GM23338 (cell line): ENCODE data around the gene ZNF844. TPM values are rescaled to one million over a fixed set of nuclear protein-coding genes. Genes with fewer than 3 reads are reported as not detected.

Source experiments
- ATAC-seq: fragments of 200-7000 bp; cut with Tn5 transposase; 3 replicates; pipeline ENCODE4 v1.9.1; 2020
- DNase-seq: peaks from one replicate; pipeline ENCODE4 v3.0.0-alpha.2; 2015; ENCODE audit warnings: low spot score
- H2AFZ ChIP-seq: fragments of 200-600 bp; sonication (generic); 2 replicates; pipeline ENCODE4 v1.8.0; 2016; ENCODE audit warnings: antibody characterized with exemption, mild to moderate bottlenecking, moderate library complexity
- H3F3A ChIP-seq: fragments of 200-600 bp; sonication (generic); replicated peaks from 2 replicates; pipeline ENCODE4 v1.8.0; 2017; ENCODE audit warnings: antibody characterized with exemption, mixed run types, low read depth
- H3K27ac ChIP-seq: fragments of 200-600 bp; sonication (generic); 2 replicates; pipeline ENCODE4 v1.6.1; 2016; ENCODE audit warnings: low read depth
- H3K27me3 ChIP-seq: fragments of 200-600 bp; sonication (generic); 2 replicates; pipeline ENCODE4 v1.8.0; 2016; ENCODE audit warnings: mild to moderate bottlenecking, mixed run types, moderate library complexity; ENCODE audit not compliant: insufficient read depth
- H3K36me3 ChIP-seq: fragments of 200-600 bp; sonication (generic); 2 replicates; pipeline ENCODE4 v1.8.0; 2016; ENCODE audit warnings: mild to moderate bottlenecking; ENCODE audit not compliant: insufficient read depth
- H3K4me1 ChIP-seq: fragments of 200-600 bp; sonication (generic); 2 replicates; pipeline ENCODE4 v1.8.0; 2016; ENCODE audit warnings: mild to moderate bottlenecking, moderate library complexity; ENCODE audit not compliant: insufficient read depth
- H3K4me2 ChIP-seq: fragments of 200-600 bp; sonication (generic); 2 replicates; pipeline ENCODE4 v1.7.1; 2017; ENCODE audit warnings: mixed run types
- H3K4me3 ChIP-seq: fragments of 200-600 bp; sonication (generic); 2 replicates; pipeline ENCODE4 v1.6.1; 2016; ENCODE audit warnings: mixed run types
- H3K79me2 ChIP-seq: fragments of 200-600 bp; sonication (generic); replicated peaks from 2 replicates; pipeline ENCODE4 v1.8.0; 2017; ENCODE audit warnings: mild to moderate bottlenecking; ENCODE audit not compliant: insufficient read depth
- H3K9me2 ChIP-seq: fragments of 200-600 bp; sonication (generic); 2 replicates; pipeline ENCODE4 v1.8.0; 2017; ENCODE audit not compliant: insufficient read depth
- H4K20me1 ChIP-seq: fragments of 200-600 bp; sonication (generic); replicated peaks from 2 replicates; pipeline ENCODE4 v1.8.0; 2017; ENCODE audit warnings: mild to moderate bottlenecking; ENCODE audit not compliant: insufficient read depth
- H3K27ac Mint-ChIP-seq: 2 replicates; pipeline ENCODE4 v1.8.0; 2020; ENCODE audit warnings: inconsistent platforms, mild to moderate bottlenecking, moderate library complexity, mixed read lengths
- H3K27me3 Mint-ChIP-seq: 3 replicates; pipeline ENCODE4 v1.8.0; 2022; ENCODE audit warnings: low read depth, mild to moderate bottlenecking, moderate library complexity, mixed read lengths, inconsistent platforms; ENCODE audit not compliant: insufficient read depth, poor library complexity
- H3K36me3 Mint-ChIP-seq: 3 replicates; pipeline ENCODE4 v1.8.0; 2021; ENCODE audit warnings: low read depth, mild to moderate bottlenecking, inconsistent platforms, moderate library complexity, mixed read lengths
- H3K4me1 Mint-ChIP-seq: 3 replicates; pipeline ENCODE4 v1.8.0; 2020; ENCODE audit warnings: mild to moderate bottlenecking, inconsistent platforms, mixed read lengths
- H3K4me3 Mint-ChIP-seq: 3 replicates; pipeline ENCODE4 v1.8.0; 2021; ENCODE audit warnings: moderate library complexity, mild to moderate bottlenecking, inconsistent platforms, mixed read lengths
- H3K9me3 Mint-ChIP-seq: 3 replicates; pipeline ENCODE4 v1.8.0; 2020; ENCODE audit warnings: moderate library complexity, mild to moderate bottlenecking, inconsistent platforms, mixed read lengths
- EZH2 ChIP-seq: fragments of 200-600 bp; sonication (generic); IDR thresholded peaks from one replicate; pipeline ENCODE4 v1.8.0; 2017; ENCODE audit warnings: antibody characterized with exemption, mild to moderate bottlenecking, low read depth; ENCODE audit not compliant: unreplicated experiment
- JUNB ChIP-seq: IDR thresholded peaks from one replicate; pipeline ENCODE4 v1.6.1; 2016; ENCODE audit warnings: antibody characterized with exemption; ENCODE audit not compliant: unreplicated experiment
- NANOG ChIP-seq: IDR thresholded peaks from 2 replicates; pipeline ENCODE4 v1.6.1; 2016; ENCODE audit warnings: antibody characterized with exemption, borderline replicate concordance
- STAT1 ChIP-seq: IDR thresholded peaks from one replicate; pipeline ENCODE4 v1.6.1; 2016; ENCODE audit warnings: antibody characterized with exemption; ENCODE audit not compliant: unreplicated experiment
- ZNF114 ChIP-seq: fragments of 250-450 bp; sonication (Bioruptor Pico); IDR thresholded peaks from 2 replicates; pipeline ENCODE4 v1.5.0; 2020; ENCODE audit warnings: mild to moderate bottlenecking, moderate library complexity
- polyA plus RNA-seq: library from polyadenylated mRNA; unstranded; fragments of >200 nt; fragmentation: Nextera tagmentation; extraction: Ambion mirVana; gene quantifications from 2 replicates; pipeline ENCODE4 v1.2.1, GENCODE V29; 2016
- total RNA-seq: library from RNA; depleted of rRNA; stranded (reverse); fragments of >200 nt; shearing (Covaris generic); gene quantifications from 2 replicates; pipeline ENCODE4 v1.2.3, GENCODE V29; 2014
- TF ChIP-seq, protein P1 (sequence below): fragments of 250-450 bp; sonication (Bioruptor Pico); IDR thresholded peaks from 2 replicates; pipeline ENCODE4 v1.5.0; 2020; ENCODE audit warnings: mild to moderate bottlenecking, moderate library complexity

Gene ZNF844
- total and polyA plus RNA-seq, 2 experiments from 2014 or later = 2.1 to 10.5 TPM

DNA sequence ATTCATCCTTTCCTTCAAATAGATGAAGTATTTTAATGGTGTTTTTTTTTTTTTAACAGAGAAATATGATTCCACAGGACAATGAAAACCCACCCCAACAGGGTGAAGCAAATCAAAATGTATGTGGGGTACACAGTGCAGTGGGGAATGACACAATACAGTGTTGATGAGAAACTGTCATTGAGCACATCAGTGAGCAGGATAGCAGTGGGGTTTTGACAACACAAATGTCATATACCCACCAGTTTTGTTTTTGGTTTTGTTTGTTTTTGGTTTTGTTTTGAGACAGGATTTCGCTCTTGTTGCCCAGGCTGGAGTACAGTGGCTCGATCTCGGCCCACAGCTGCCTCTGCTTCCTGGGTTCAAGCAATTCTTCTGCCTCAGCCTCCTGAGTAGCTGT is 29.2 kb downstream of the ZNF844 start (continued):
- TF ChIP-seq, protein P1, sequence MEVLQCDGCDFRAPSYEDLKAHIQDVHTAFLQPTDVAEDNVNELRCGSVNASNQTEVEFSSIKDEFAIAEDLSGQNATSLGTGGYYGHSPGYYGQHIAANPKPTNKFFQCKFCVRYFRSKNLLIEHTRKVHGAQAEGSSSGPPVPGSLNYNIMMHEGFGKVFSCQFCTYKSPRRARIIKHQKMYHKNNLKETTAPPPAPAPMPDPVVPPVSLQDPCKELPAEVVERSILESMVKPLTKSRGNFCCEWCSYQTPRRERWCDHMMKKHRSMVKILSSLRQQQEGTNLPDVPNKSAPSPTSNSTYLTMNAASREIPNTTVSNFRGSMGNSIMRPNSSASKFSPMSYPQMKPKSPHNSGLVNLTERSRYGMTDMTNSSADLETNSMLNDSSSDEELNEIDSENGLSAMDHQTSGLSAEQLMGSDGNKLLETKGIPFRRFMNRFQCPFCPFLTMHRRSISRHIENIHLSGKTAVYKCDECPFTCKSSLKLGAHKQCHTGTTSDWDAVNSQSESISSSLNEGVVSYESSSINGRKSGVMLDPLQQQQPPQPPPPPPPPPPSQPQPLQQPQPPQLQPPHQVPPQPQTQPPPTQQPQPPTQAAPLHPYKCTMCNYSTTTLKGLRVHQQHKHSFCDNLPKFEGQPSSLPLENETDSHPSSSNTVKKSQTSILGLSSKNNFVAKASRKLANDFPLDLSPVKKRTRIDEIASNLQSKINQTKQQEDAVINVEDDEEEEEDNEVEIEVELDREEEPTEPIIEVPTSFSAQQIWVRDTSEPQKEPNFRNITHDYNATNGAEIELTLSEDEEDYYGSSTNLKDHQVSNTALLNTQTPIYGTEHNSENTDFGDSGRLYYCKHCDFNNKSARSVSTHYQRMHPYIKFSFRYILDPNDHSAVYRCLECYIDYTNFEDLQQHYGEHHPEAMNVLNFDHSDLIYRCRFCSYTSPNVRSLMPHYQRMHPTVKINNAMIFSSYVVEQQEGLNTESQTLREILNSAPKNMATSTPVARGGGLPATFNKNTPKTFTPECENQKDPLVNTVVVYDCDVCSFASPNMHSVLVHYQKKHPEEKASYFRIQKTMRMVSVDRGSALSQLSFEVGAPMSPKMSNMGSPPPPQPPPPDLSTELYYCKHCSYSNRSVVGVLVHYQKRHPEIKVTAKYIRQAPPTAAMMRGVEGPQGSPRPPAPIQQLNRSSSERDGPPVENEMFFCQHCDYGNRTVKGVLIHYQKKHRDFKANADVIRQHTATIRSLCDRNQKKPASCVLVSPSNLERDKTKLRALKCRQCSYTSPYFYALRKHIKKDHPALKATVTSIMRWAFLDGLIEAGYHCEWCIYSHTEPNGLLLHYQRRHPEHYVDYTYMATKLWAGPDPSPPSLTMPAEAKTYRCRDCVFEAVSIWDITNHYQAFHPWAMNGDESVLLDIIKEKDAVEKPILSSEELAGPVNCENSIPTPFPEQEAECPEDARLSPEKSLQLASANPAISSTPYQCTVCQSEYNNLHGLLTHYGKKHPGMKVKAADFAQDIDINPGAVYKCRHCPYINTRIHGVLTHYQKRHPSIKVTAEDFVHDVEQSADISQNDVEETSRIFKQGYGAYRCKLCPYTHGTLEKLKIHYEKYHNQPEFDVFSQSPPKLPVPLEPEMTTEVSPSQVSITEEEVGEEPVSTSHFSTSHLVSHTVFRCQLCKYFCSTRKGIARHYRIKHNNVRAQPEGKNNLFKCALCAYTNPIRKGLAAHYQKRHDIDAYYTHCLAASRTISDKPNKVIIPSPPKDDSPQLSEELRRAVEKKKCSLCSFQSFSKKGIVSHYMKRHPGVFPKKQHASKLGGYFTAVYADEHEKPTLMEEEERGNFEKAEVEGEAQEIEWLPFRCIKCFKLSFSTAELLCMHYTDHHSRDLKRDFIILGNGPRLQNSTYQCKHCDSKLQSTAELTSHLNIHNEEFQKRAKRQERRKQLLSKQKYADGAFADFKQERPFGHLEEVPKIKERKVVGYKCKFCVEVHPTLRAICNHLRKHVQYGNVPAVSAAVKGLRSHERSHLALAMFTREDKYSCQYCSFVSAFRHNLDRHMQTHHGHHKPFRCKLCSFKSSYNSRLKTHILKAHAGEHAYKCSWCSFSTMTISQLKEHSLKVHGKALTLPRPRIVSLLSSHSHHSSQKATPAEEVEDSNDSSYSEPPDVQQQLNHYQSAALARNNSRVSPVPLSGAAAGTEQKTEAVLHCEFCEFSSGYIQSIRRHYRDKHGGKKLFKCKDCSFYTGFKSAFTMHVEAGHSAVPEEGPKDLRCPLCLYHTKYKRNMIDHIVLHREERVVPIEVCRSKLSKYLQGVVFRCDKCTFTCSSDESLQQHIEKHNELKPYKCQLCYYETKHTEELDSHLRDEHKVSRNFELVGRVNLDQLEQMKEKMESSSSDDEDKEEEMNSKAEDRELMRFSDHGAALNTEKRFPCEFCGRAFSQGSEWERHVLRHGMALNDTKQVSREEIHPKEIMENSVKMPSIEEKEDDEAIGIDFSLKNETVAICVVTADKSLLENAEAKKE = no peak

DNA sequence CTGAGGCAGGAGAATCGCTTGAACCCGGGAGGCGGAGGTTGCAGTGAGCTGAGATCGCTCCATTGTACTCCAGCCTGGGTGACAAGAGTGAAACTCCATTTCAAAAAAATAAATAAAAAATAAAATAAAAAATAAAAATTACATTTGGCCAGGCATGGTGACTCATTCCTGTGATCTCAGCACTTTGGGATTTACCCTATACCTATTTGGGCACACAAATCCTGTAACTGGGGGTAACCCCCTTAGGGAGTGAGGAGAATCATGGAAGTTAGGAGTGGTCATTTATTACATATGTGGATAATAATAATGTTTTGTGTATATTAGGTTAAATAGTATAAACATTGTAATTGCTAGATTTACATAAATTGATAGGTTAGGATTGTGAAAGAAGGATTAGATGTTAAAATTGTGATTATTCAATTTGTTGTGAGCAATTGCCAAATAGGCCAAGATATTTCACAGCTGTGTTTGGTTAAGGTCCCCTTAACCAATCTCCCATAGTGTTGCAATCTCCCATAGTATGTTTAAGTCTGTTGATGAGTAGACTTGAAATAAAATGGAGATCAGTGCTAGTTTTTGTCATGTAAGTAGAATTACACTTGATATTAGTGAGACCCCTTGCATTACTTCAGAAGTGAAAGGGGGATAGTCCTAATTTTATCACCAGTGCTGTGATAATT is 30.7 kb downstream of the ZNF844 start:
- H2AFZ ChIP-seq = no peak overlapping the region
- no peak overlapping the region for H3K27ac Mint-ChIP-seq
- TF ChIP-seq EZH2 (no peak), JUNB (no peak), NANOG (no peak), STAT1 (no peak), ZNF114 (no peak)
- H3K36me3 ChIP-seq = peaks cover 47% of the 10 kb centered on the region
- peaks cover 76% of the 10 kb centered on the region for H3K79me2 ChIP-seq
- ATAC-seq (no peak), DNase-seq (no peak)
- no peak overlapping the region for H3K4me3 Mint-ChIP-seq
- no peak overlapping the region for H3K4me2 ChIP-seq
- no peak overlapping the region for H3K4me3 ChIP-seq
- H3K9me2 ChIP-seq = no peaks in the 10 kb centered on the region
- peaks cover 13% of the 10 kb centered on the region for H3K27me3 Mint-ChIP-seq
- peaks cover 89% of the 10 kb centered on the region for H3K9me3 Mint-ChIP-seq
- H3K36me3 Mint-ChIP-seq = peaks cover 41% of the 10 kb centered on the region
- H4K20me1 ChIP-seq = no peaks in the 10 kb centered on the region; the same call in none of the 2 replicates
- no peaks in the 10 kb centered on the region for H3K27me3 ChIP-seq
- no peaks in the 10 kb centered on the region; the same call in 2 of the 3 replicates for H3K4me1 Mint-ChIP-seq
- no peaks in the 10 kb centered on the region; the same call in 1 of the 2 replicates for H3F3A ChIP-seq
- H3K4me1 ChIP-seq = 0 out of 2 replicates have a peak, but pooled peaks cover 3% of the 10 kb centered on the region
- no peak overlapping the region for H3K27ac ChIP-seq
